NK-92 treated with Interleukin-12 subunit alpha and Interleukin-12 subunit beta, amount 100 ng/mL, for 24 hours (cell line): ENCODE data around the gene NDUFB6.
"Not testable (repeated sequence)": the region's sequence is repeated elsewhere in the genome, so short reads cannot be mapped to it uniquely, and the experiment has no call there.

Source experiments
- DNase-seq: peaks from one replicate; lab custom pipeline; 2025; lab: John Stamatoyannopoulos, UW

The NDUFB6 gene

GRCh38 chr9:32572900-32573523 lies at the start of gene NDUFB6:
Gene NDUFB6 (minus strand): TSS chr9:32573159. CDS start chr9:32573060, 99 bp downstream.
- peak; percentile 89 for DNase-seq

GRCh38 chr9:32618261-32618660 lies 45.3 kb upstream of the NDUFB6 start:
- no peak for DNase-seq

GRCh38 chr9:32606811-32607210 lies 33.9 kb upstream of the NDUFB6 start:
- DNase-seq = no peak

- no peak for DNase-seq
Observed at GRCh38 chr9:32603914-32604852, 31.2 kb upstream of the NDUFB6 start.

- not testable (repeated sequence) for DNase-seq
Observed at GRCh38 chr9:32599021-32599420, 26.1 kb upstream of the NDUFB6 start.

- no peak for DNase-seq
Observed at GRCh38 chr9:32596936-32597335, 24.0 kb upstream of the NDUFB6 start.

GRCh38 chr9:32596096-32596865 lies 23.3 kb upstream of the NDUFB6 start:
- DNase-seq = no peak

GRCh38 chr9:32590898-32591297 lies 17.9 kb upstream of the NDUFB6 start:
- no peak for DNase-seq

GRCh38 chr9:32590476-32590875 lies 17.5 kb upstream of the NDUFB6 start:
- DNase-seq = no peak

GRCh38 chr9:32589083-32589723 lies 16.2 kb upstream of the NDUFB6 start:
- no peak for DNase-seq

GRCh38 chr9:32587901-32588300 lies 14.9 kb upstream of the NDUFB6 start:
- DNase-seq = peak; percentile 22

GRCh38 chr9:32584784-32585183 lies 11.8 kb upstream of the NDUFB6 start:
- no peak for DNase-seq

GRCh38 chr9:32581512-32582143 lies 8.7 kb upstream of the NDUFB6 start:
- no peak for DNase-seq

- DNase-seq = no peak
Observed at GRCh38 chr9:32580631-32581300, 7.8 kb upstream of the NDUFB6 start.

- DNase-seq = peak; percentile 27
Observed at GRCh38 chr9:32579706-32580331, 6.9 kb upstream of the NDUFB6 start.

- DNase-seq = no peak
Observed at GRCh38 chr9:32578976-32579375, 6.0 kb upstream of the NDUFB6 start.

GRCh38 chr9:32577316-32577715 lies 4.4 kb upstream of the NDUFB6 start:
- DNase-seq = no peak

GRCh38 chr9:32574858-32575257 lies 1.9 kb upstream of the NDUFB6 start:
- no peak for DNase-seq

- DNase-seq = no peak
Observed at GRCh38 chr9:32573821-32574220, 862 bp upstream of the NDUFB6 start.
